ENCODE measurements around the gene IGFBP1.

Gene IGFBP1

DNA sequence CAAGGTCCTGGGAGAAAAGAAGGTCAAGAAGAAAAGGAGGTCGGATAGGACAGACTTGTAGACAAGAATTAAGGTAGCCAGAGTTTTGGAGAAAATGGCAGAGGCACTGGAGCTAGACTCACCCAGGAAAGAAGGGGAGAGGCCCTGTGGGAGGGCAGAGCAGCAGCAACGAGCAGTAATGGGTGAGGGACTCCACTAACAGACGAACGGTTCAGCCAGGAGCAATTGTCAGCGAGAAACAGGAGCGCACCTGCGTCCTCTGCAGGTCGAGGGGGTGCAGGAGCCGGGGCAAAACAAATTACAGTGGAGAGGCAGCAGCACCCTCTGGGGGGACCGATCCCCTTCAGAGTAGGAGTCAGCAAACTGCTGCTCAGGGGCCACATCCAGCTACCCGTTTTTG, 51.3 kb downstream of the IGFBP1 start:
- no peak for DNase-seq

- peak; percentile 35 for DNase-seq
These were observed 52.0 kb downstream of the IGFBP1 start for GRCh38 chr7:45940237-45940781.

- no peak for DNase-seq
These were observed 52.7 kb downstream of the IGFBP1 start for GRCh38 chr7:45940939-45941338.

All from CD4-positive, alpha-beta T cell treated with Interleukin-4 for 4 hours (primary cell).